ENCODE results near the gene PDZD8.

The PDZD8 gene

DNA sequence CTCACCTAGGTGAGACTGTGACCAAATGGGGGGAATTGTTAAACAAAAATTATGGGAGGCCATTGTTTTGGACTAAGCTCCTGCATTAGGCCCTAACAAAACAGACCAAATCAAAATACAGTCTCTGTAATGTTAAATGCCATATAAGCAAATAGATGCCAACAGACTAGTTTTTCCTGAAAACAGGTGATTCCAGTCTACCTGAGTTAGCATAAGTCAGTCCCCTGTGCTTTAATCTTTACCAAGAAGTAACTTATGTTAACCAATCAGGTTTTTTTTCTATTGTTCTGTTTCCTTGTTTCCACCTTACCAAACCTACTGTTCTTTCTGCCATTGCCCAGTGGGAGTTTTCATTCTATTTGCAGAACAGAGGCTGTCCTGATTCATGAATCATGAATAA, 48.0 kb downstream of the PDZD8 start (continued):
- TF ChIP-seq, protein P1, sequence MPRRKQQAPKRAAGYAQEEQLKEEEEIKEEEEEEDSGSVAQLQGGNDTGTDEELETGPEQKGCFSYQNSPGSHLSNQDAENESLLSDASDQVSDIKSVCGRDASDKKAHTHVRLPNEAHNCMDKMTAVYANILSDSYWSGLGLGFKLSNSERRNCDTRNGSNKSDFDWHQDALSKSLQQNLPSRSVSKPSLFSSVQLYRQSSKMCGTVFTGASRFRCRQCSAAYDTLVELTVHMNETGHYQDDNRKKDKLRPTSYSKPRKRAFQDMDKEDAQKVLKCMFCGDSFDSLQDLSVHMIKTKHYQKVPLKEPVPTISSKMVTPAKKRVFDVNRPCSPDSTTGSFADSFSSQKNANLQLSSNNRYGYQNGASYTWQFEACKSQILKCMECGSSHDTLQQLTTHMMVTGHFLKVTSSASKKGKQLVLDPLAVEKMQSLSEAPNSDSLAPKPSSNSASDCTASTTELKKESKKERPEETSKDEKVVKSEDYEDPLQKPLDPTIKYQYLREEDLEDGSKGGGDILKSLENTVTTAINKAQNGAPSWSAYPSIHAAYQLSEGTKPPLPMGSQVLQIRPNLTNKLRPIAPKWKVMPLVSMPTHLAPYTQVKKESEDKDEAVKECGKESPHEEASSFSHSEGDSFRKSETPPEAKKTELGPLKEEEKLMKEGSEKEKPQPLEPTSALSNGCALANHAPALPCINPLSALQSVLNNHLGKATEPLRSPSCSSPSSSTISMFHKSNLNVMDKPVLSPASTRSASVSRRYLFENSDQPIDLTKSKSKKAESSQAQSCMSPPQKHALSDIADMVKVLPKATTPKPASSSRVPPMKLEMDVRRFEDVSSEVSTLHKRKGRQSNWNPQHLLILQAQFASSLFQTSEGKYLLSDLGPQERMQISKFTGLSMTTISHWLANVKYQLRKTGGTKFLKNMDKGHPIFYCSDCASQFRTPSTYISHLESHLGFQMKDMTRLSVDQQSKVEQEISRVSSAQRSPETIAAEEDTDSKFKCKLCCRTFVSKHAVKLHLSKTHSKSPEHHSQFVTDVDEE (CRISPR knock-in tag; IDR thresholded peaks at IDR 0.05), result no peak

- ATAC-seq, result no peak
- TF ChIP-seq TCF4 (CRISPR knock-in tag; IDR thresholded peaks at IDR 0.05; ENCODE audit: borderline replicate concordance) (no peak), ZFP3 (CRISPR knock-in tag; IDR thresholded peaks at IDR 0.05) (no peak), TOX (CRISPR knock-in tag; IDR thresholded peaks at IDR 0.05; ENCODE audit: borderline replicate concordance) (no peak), ZFP30 (CRISPR knock-in tag; IDR thresholded peaks at IDR 0.05) (no peak), ESRRG (CRISPR knock-in tag; IDR thresholded peaks at IDR 0.05) (no peak), SNAI2 (CRISPR knock-in tag; IDR thresholded peaks at IDR 0.05) (no peak), RARB (CRISPR knock-in tag; IDR thresholded peaks at IDR 0.05) (no peak), PPARA (CRISPR knock-in tag; IDR thresholded peaks at IDR 0.05; ENCODE audit: borderline replicate concordance) (no peak), ZC3H10 (CRISPR knock-in tag; IDR thresholded peaks at IDR 0.05) (no peak), OSR1 (CRISPR knock-in tag; IDR thresholded peaks at IDR 0.05) (no peak), GLIS3 (CRISPR knock-in tag; IDR thresholded peaks at IDR 0.05) (no peak), BACH2 (CRISPR knock-in tag; IDR thresholded peaks at IDR 0.05; ENCODE audit: borderline replicate concordance) (no peak), CSDC2 (CRISPR knock-in tag; IDR thresholded peaks at IDR 0.05) (no peak), ZNF70 (CRISPR knock-in tag; IDR thresholded peaks at IDR 0.05) (no peak), ARNTL (CRISPR knock-in tag; IDR thresholded peaks at IDR 0.05; ENCODE audit: borderline replicate concordance, low read depth) (no peak)
- TF ChIP-seq, protein P1 (CRISPR knock-in tag; IDR thresholded peaks at IDR 0.05), result no peak
- TF ChIP-seq, protein P2, sequence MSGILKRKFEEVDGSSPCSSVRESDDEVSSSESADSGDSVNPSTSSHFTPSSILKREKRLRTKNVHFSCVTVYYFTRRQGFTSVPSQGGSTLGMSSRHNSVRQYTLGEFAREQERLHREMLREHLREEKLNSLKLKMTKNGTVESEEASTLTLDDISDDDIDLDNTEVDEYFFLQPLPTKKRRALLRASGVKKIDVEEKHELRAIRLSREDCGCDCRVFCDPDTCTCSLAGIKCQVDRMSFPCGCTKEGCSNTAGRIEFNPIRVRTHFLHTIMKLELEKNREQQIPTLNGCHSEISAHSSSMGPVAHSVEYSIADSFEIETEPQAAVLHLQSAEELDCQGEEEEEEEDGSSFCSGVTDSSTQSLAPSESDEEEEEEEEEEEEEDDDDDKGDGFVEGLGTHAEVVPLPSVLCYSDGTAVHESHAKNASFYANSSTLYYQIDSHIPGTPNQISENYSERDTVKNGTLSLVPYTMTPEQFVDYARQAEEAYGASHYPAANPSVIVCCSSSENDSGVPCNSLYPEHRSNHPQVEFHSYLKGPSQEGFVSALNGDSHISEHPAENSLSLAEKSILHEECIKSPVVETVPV (CRISPR knock-in tag; IDR thresholded peaks at IDR 0.05), result no peak
- TF ChIP-seq, protein P3, sequence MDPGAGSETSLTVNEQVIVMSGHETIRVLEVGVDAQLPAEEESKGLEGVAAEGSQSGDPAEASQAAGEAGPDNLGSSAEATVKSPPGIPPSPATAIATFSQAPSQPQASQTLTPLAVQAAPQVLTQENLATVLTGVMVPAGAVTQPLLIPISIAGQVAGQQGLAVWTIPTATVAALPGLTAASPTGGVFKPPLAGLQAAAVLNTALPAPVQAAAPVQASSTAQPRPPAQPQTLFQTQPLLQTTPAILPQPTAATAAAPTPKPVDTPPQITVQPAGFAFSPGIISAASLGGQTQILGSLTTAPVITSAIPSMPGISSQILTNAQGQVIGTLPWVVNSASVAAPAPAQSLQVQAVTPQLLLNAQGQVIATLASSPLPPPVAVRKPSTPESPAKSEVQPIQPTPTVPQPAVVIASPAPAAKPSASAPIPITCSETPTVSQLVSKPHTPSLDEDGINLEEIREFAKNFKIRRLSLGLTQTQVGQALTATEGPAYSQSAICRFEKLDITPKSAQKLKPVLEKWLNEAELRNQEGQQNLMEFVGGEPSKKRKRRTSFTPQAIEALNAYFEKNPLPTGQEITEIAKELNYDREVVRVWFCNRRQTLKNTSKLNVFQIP (CRISPR knock-in tag; IDR thresholded peaks at IDR 0.05; ENCODE audit: borderline replicate concordance, low read depth), result no peak
- TF ChIP-seq, protein P4, sequence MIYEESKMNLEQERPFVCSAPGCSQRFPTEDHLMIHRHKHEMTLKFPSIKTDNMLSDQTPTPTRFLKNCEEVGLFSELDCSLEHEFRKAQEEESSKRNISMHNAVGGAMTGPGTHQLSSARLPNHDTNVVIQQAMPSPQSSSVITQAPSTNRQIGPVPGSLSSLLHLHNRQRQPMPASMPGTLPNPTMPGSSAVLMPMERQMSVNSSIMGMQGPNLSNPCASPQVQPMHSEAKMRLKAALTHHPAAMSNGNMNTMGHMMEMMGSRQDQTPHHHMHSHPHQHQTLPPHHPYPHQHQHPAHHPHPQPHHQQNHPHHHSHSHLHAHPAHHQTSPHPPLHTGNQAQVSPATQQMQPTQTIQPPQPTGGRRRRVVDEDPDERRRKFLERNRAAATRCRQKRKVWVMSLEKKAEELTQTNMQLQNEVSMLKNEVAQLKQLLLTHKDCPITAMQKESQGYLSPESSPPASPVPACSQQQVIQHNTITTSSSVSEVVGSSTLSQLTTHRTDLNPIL (CRISPR knock-in tag; IDR thresholded peaks at IDR 0.05; ENCODE audit: low read depth), result no peak
Observed at GRCh38 chr10:117324367-117324766, 50.9 kb downstream of the PDZD8 start.

DNA sequence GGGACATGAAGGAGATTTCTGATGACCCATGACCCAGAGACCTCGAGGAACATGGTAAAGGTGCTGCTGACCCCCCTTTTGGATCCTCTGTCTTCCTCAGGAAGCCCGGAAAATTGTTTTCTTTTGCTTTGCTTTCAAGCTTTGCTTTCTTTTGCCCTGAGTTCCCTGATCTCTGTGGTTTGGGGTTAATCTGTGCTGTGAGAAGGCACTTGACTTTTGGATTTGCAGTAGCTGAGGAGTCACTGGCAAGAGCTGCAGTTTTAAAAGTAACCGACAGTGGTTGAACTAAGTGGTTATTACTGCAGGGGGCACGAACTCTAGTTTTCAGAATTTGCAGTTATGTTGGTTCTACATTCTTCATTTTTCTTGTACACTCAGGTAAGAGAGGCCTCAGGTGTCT, 53.0 kb downstream of the PDZD8 start:
- ATAC-seq, result no peak
- TF ChIP-seq BACH2 (CRISPR knock-in tag; IDR thresholded peaks at IDR 0.05; ENCODE audit: borderline replicate concordance) (no peak), ZNF8 (CRISPR knock-in tag; IDR thresholded peaks at IDR 0.05) (no peak), GLIS3 (CRISPR knock-in tag; IDR thresholded peaks at IDR 0.05) (no peak), ZFP30 (CRISPR knock-in tag; IDR thresholded peaks at IDR 0.05) (no peak)
- TF ChIP-seq, protein P4 (CRISPR knock-in tag; IDR thresholded peaks at IDR 0.05; ENCODE audit: low read depth), result no peak
- TF ChIP-seq, protein P5, sequence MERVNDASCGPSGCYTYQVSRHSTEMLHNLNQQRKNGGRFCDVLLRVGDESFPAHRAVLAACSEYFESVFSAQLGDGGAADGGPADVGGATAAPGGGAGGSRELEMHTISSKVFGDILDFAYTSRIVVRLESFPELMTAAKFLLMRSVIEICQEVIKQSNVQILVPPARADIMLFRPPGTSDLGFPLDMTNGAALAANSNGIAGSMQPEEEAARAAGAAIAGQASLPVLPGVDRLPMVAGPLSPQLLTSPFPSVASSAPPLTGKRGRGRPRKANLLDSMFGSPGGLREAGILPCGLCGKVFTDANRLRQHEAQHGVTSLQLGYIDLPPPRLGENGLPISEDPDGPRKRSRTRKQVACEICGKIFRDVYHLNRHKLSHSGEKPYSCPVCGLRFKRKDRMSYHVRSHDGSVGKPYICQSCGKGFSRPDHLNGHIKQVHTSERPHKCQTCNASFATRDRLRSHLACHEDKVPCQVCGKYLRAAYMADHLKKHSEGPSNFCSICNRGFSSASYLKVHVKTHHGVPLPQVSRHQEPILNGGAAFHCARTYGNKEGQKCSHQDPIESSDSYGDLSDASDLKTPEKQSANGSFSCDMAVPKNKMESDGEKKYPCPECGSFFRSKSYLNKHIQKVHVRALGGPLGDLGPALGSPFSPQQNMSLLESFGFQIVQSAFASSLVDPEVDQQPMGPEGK (CRISPR knock-in tag; IDR thresholded peaks at IDR 0.05; ENCODE audit: borderline replicate concordance), result no peak
